Astrocyte (in vitro differentiated cells and primary cell): ENCODE measurements around the gene MTA2.
"Not testable (repeated sequence)": the region's sequence is repeated elsewhere in the genome, so short reads cannot be mapped to it uniquely, and the experiment has no call there.

Experiments used
- EZH2 ChIP-seq: IDR thresholded peaks from 2 replicates; pipeline ENCODE4 v1.6.1; 2012; ENCODE audit warnings: mild to moderate bottlenecking, low read length, inconsistent platforms; ENCODE audit not compliant: insufficient read depth
- TF ChIP-seq, protein P1 (sequence below): IDR thresholded peaks from 2 replicates; pipeline ENCODE4 v1.5.1; 2011; ENCODE audit warnings: low read depth, mild to moderate bottlenecking, inconsistent platforms, low read length, moderate library complexity; ENCODE audit not compliant: insufficient read depth

DNA sequence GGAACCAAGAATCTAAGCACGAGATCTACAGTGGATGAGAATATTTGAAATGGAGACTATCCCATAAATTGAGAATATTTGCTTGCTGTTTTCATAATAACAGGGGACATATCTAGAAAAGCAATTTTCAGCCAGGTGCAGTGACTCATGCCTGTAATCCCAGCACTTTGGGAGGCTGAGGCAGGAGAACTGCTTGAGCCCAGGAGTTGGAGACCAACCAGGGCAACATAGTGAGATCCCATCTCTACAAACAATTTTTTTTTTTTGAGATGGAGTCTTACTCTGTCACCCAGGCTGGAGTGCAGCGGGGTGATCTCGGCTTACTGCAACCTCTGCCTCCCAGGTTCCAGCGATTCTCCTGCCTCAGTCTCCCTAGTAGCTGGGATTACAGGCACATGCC is 19.9 kb downstream of the MTA2 start:
- TF ChIP-seq, protein P1, sequence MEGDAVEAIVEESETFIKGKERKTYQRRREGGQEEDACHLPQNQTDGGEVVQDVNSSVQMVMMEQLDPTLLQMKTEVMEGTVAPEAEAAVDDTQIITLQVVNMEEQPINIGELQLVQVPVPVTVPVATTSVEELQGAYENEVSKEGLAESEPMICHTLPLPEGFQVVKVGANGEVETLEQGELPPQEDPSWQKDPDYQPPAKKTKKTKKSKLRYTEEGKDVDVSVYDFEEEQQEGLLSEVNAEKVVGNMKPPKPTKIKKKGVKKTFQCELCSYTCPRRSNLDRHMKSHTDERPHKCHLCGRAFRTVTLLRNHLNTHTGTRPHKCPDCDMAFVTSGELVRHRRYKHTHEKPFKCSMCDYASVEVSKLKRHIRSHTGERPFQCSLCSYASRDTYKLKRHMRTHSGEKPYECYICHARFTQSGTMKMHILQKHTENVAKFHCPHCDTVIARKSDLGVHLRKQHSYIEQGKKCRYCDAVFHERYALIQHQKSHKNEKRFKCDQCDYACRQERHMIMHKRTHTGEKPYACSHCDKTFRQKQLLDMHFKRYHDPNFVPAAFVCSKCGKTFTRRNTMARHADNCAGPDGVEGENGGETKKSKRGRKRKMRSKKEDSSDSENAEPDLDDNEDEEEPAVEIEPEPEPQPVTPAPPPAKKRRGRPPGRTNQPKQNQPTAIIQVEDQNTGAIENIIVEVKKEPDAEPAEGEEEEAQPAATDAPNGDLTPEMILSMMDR = not testable (repeated sequence)
- not testable (repeated sequence) for TF ChIP-seq EZH2
